Right lobe of liver (tissue), 6 donors: ENCODE data around the gene RARS1. TPM values are rescaled to one million over a fixed set of nuclear protein-coding genes. Genes with fewer than 3 reads are reported as not detected.

Experiments used
- ATAC-seq, 4 donors: fragments of 200-7000 bp; cut with Tn5 transposase; one replicate each; pipeline ENCODE4 v1.9.1; 2020; ENCODE audit warnings: mild to moderate bottlenecking in 4 of 4, moderate library complexity in 4 of 4
- DNase-seq, 3 donors: peaks; one replicate each; pipeline ENCODE4 v3.0.0-alpha.2; 2020
- H3K27ac ChIP-seq, 3 donors: fragments of 200-600 bp; one replicate each; pipeline ENCODE4 v1.8.0; 2022
- H3K27me3 ChIP-seq, 2 donors: fragments of 200-600 bp; one replicate each; pipeline ENCODE4 v1.8.0; 2022
- H3K36me3 ChIP-seq, 4 donors: fragments of 200-600 bp; sonication (generic) in 1 of 4; one replicate each; pipeline versions ENCODE4 v1.5.1 to v1.8.0; 2017 to 2022; ENCODE audit warnings: control low read depth in 1 of 4
- H3K4me1 ChIP-seq, 4 donors: fragments of 200-600 bp; sonication (generic) in 1 of 4; one replicate each; pipeline versions ENCODE4 v1.5.1 to v1.8.0; 2017 to 2022; ENCODE audit warnings: control low read depth in 1 of 4
- H3K4me3 ChIP-seq, 3 donors: fragments of 200-600 bp; one replicate each; pipeline ENCODE4 v1.8.0; 2022
- H3K9me3 ChIP-seq, 4 donors: fragments of 200-600 bp; sonication (generic) in 1 of 4; one replicate each; pipeline versions ENCODE4 v1.5.1 to v1.8.0; 2017 to 2022; ENCODE audit warnings: control low read depth in 1 of 4
- POLR2A ChIP-seq: fragments of 450-650 bp; IDR thresholded peaks from one replicate; pipeline ENCODE4 v1.6.1; 2017; ENCODE audit warnings: antibody characterized with exemption, mild to moderate bottlenecking
- WGBS: methylation state at CpG from one replicate; pipeline ENCODE4 v1.1.6; 2018; ENCODE audit warnings: low coverage, low lambda C conversion rate; ENCODE audit not compliant: insufficient coverage; ENCODE audit errors: missing lambda C conversion rate; 5-methylcytosine and 5-hydroxymethylcytosine counted together
- intact Hi-C, 2 donors: fragments of 100-400 bp; cut with DNase I; formaldehyde crosslinking; loops; one replicate each; pipeline versions ENCODE4 v1.11.2 to v1.14.1; 2022
- total RNA-seq, 6 experiments: library from RNA; depleted of rRNA in 2 of 6; stranded (reverse); fragments of >200 nt in 2 of 6; fragmentation: NEBNext Ultra II Directional in 3 of 6; extraction: Animal tissue kit (Norgen Biotek cat#: 25700) in 3 of 6; gene quantifications; one replicate each; pipeline versions ENCODE4 v1.1.0 to v1.2.4, GENCODE V29; 2016 to 2023
- TF ChIP-seq, protein P1 (sequence below), 4 donors: fragments of 200-600 bp in 3 of 4; fragments of 450-650 bp in 1 of 4; IDR thresholded peaks; one replicate each; pipeline versions ENCODE4 v1.5.1 to v1.8.0; 2016 to 2022; ENCODE audit warnings: antibody characterized with exemption in 4 of 4, mild to moderate bottlenecking in 2 of 4
- donor health status: DM: no; HTN: yes; CAD: no.
- donor health status: DM: no; HTN: no; CAD: no.
- donor health status: DM: no; HTN: no; CAD: no.
- donor health status: DM: no; HTN: yes; CAD: no.
- donor health status: DM: no; HTN: yes; CAD: no.

Gene RARS1
- total RNA-seq, 6 experiments from 2014 or later, result 25.7 to 41.1 (median 38.9) TPM

DNA sequence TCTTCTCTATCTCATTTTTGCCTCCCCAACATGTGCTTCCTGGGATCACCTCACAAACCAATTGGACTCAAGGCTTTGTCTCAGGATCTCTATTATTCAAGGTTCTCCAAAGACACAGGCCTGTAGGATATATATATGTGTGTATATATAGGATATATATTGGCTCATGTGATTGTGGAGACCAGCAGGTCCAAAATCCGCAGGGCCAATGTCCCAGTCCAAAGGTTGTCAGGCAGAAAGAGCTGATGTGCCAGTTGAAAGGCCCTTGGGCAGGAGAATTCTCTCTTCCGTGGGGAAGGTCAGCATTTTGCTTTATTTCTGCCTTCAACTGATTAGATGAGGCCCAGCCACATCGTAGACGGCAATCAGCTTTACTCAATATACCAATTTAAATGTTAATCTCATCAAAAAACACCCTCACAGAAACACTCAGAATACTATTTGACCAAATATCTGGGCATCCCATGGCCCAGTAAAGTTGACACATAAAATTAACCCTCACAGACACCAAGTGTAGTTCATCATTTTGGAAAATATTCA, 41.6 kb downstream of the RARS1 start:
- Histone ChIP-seq H3K36me3 (no peaks in the 10 kb centered on the region), H3K9me3 (no peaks in the 10 kb centered on the region), H3K4me1 (peaks cover 0 to 5% (median 0%) of the 10 kb centered on the region in 4 donors), H3K27ac (no peak overlapping the region), H3K27me3 (no peaks in the 10 kb centered on the region), H3K4me3 (no peak overlapping the region)
- DNase-seq (no peak), ATAC-seq (no peak)
- intact Hi-C loops, result no loop called here
- 86% methylated on average over 4 of the region's 4 CpGs for WGBS
- TF ChIP-seq, protein P1, sequence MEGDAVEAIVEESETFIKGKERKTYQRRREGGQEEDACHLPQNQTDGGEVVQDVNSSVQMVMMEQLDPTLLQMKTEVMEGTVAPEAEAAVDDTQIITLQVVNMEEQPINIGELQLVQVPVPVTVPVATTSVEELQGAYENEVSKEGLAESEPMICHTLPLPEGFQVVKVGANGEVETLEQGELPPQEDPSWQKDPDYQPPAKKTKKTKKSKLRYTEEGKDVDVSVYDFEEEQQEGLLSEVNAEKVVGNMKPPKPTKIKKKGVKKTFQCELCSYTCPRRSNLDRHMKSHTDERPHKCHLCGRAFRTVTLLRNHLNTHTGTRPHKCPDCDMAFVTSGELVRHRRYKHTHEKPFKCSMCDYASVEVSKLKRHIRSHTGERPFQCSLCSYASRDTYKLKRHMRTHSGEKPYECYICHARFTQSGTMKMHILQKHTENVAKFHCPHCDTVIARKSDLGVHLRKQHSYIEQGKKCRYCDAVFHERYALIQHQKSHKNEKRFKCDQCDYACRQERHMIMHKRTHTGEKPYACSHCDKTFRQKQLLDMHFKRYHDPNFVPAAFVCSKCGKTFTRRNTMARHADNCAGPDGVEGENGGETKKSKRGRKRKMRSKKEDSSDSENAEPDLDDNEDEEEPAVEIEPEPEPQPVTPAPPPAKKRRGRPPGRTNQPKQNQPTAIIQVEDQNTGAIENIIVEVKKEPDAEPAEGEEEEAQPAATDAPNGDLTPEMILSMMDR (IDR thresholded peaks at IDR 0.05), result no peak
- TF ChIP-seq POLR2A, result no peak

DNA sequence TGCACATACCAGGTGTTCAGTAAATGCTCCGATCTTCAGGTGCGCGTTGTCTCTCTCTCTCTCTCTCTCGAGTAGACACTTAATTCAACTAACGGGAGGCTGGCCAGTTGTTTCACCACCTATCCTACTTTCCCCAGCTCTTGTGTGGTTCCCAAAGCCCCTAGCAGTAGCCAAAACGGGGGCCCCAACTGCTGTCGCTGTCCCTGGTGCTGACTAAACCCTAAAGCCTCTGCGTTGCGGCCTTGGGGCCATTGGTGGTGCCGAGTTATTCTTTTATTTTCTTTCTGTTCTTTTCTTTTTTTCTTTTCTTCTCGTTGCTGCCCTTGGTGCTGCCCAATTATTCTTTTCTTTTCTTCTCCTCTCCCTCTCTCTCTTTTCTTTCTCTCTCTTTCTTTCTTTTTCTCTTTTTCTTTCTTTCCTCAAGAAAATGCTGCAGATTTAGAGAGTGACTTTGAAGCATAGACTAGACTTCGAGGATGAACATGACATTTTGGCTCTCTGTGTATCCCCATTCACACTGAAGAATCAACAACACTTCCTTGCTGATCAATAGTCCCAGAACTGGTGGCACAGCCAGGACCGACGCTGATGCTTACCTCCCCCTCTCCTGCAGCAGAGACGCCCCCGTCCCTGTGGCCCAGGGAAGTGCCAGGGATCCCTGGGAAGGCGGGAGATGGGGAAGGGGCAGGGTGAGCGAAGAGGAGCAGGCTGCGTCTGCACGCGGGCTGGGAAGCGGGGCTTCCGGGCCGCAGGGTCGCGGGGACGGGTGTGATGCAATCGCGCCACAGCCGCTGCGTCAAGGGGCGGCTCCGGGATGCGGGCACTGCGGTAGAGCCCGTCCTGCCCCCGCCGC, 42.5 kb downstream of the RARS1 start, which contains the start of gene FBLL1:
Gene FBLL1 (plus strand): TSS at position 785 of the 853 bp plus-strand sequence. CDS start 200 bp downstream, outside the sequence.
- Histone ChIP-seq H3K4me3 (peak within 1 kb of the TSS; percentile 29 to 35 (median 30)), H3K9me3 (no peaks in the 10 kb centered on the region), H3K27ac (no peak within 1 kb of the TSS), H3K27me3 (no peaks in the 10 kb centered on the region), H3K4me1 (peaks cover 0 to 5% (median 0%) of the 10 kb centered on the region in 4 donors), H3K36me3 (no peaks in the 10 kb centered on the region)
- intact Hi-C loops, result no loop called here
- DNase-seq (peak in 1 of 3 donors; percentile 28), ATAC-seq (peak in 3 of 4 donors; percentile 34 to 63 (median 55))
- WGBS, result 32% methylated on average over 13 of the region's 38 CpGs
- TF ChIP-seq POLR2A, result no peak
- TF ChIP-seq, protein P1 (IDR thresholded peaks at IDR 0.05), result no peak

DNA sequence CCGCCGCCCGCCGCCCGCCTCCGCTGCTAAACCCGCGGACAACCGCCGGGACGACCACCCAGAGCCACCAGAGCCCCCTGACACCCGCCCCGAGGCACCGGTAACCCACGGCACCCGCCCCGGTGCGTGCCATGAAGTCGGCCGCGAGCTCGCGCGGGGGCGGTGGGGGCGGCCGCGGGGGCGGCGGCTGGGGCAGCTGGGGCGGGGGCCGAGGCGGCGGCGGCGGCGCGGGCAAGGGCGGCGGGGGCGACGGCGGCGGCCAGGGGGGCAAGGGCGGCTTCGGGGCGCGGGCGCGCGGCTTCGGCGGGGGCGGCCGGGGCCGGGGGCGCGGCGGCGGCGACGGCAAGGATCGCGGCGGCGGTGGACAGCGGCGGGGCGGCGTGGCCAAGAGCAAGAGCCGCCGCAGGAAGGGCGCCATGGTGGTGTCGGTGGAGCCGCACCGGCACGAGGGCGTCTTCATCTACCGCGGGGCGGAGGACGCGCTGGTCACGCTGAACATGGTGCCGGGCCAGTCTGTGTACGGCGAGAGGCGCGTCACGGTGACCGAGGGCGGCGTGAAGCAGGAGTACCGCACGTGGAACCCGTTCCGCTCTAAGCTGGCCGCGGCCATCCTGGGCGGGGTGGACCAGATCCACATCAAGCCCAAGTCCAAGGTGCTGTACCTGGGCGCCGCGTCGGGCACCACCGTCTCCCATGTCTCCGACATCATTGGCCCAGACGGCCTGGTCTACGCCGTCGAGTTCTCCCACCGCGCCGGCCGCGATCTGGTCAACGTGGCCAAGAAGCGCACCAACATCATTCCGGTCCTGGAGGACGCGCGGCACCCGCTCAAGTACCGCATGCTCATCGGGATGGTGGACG, 43.3 kb downstream of the RARS1 start:
- WGBS, result 8% methylated on average over 8 of the region's 125 CpGs
- Histone ChIP-seq H3K27ac (no peak overlapping the region), H3K4me1 (peaks cover 0 to 5% (median 0%) of the 10 kb centered on the region in 4 donors), H3K36me3 (no peaks in the 10 kb centered on the region), H3K9me3 (no peaks in the 10 kb centered on the region), H3K4me3 (peak overlapping the region; percentile 29 to 35 (median 30)), H3K27me3 (no peaks in the 10 kb centered on the region)
- ATAC-seq (no peak), DNase-seq (no peak)
- TF ChIP-seq, protein P1 (IDR thresholded peaks at IDR 0.05), result no peak
- no peak for TF ChIP-seq POLR2A
- intact Hi-C loops, result no loop called here

DNA sequence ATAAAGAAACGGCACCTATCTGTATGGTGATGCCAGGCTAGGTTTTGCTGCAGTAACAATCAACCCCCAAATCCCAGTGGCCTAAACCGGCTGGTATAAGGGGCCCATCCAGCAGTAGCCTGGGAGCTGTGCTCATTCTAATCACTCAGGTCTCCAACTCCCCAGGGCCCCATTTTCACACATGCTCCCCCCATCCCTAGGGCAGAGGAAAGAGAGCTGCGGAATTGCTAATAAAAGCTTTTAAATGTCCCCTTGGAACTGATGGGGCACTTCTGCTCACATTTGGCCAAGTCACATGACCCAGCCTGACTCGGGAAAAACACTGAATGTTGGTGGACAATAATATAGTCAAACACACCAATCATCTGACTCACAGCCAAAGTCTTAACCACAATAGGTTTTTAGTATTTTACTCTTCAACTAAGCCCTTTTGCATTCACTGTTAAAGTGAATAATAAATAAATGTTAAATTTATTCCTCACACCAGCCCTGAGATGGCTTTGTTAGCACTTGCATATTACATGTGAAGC, 44.4 kb downstream of the RARS1 start:
- Histone ChIP-seq H3K27me3 (no peaks in the 10 kb centered on the region), H3K27ac (no peak overlapping the region), H3K36me3 (no peaks in the 10 kb centered on the region), H3K4me3 (no peak overlapping the region), H3K9me3 (no peaks in the 10 kb centered on the region), H3K4me1 (peaks cover 0 to 5% (median 0%) of the 10 kb centered on the region in 4 donors)
- intact Hi-C loops, result no loop called here
- TF ChIP-seq, protein P1 (IDR thresholded peaks at IDR 0.05), result no peak
- TF ChIP-seq POLR2A, result no peak
- no peak for DNase-seq
- 83% methylated on average over 4 of the region's 4 CpGs for WGBS
- ATAC-seq, result no peak
